IgD-negative memory B cell (primary cell): Measurements from ENCODE around the gene FOXN3. TPM values are rescaled to one million over a fixed set of nuclear protein-coding genes. Genes with fewer than 3 reads are reported as not detected.
A peak's percentile ranks its signal among the peaks of the same experiment; 100 is the strongest.

Experiments used
- H3K27ac Mint-ChIP-seq, 3 donors: one replicate each; pipeline ENCODE4 v1.8.0; 2020 to 2022; ENCODE audit warnings: mild to moderate bottlenecking in 3 of 3, mixed read lengths in 3 of 3, moderate library complexity in 1 of 3
- H3K27me3 Mint-ChIP-seq: one replicate; pipeline ENCODE4 v1.8.0; 2021; ENCODE audit warnings: mixed read lengths
- H3K36me3 Mint-ChIP-seq: one replicate; pipeline ENCODE4 v1.8.0; 2020; ENCODE audit warnings: mild to moderate bottlenecking, mixed read lengths
- H3K4me1 Mint-ChIP-seq, 3 donors: one replicate each; pipeline ENCODE4 v1.8.0; 2020 to 2022; ENCODE audit warnings: mixed read lengths in 3 of 3, mild to moderate bottlenecking in 1 of 3
- H3K4me3 Mint-ChIP-seq, 4 donors: one replicate each; pipeline ENCODE4 v1.8.0; 2020 to 2022; ENCODE audit warnings: mild to moderate bottlenecking in 4 of 4, mixed read lengths in 4 of 4, moderate library complexity in 3 of 4
- H3K9me3 Mint-ChIP-seq, 3 donors: one replicate each; pipeline ENCODE4 v1.8.0; 2020 to 2021; ENCODE audit warnings: mixed read lengths in 3 of 3, mild to moderate bottlenecking in 1 of 3
- polyA plus RNA-seq: library from polyadenylated mRNA; unstranded; fragments of 300-500 nt; fragmentation: Illumina TruSeq; gene quantifications from one replicate; pipeline ENCODE4 v1.2.3, GENCODE V29; 2021

Gene FOXN3
- polyA plus RNA-seq, 1 donor from 2014 or later = 62.5 TPM

- Mint-ChIP-seq H3K27me3 (no peaks in the 10 kb centered on the region), H3K9me3 (no peaks in the 10 kb centered on the region), H3K4me1 (peaks cover 13 to 17% (median 16%) of the 10 kb centered on the region in 3 donors), H3K36me3 (no peaks in the 10 kb centered on the region), H3K27ac (no peak overlapping the region), H3K4me3 (no peak overlapping the region)
Observed at GRCh38 chr14:89233184-89233583, 183.8 kb downstream of the FOXN3 start.

GRCh38 chr14:89232265-89233070, 184.6 kb downstream of the FOXN3 start:
- no peaks in the 10 kb centered on the region for H3K9me3 Mint-ChIP-seq
- no peak overlapping the region for H3K4me3 Mint-ChIP-seq
- H3K36me3 Mint-ChIP-seq = no peaks in the 10 kb centered on the region
- H3K27me3 Mint-ChIP-seq = no peaks in the 10 kb centered on the region
- H3K27ac Mint-ChIP-seq = no peak overlapping the region
- peaks cover 9 to 15% (median 11%) of the 10 kb centered on the region in 3 donors for H3K4me1 Mint-ChIP-seq

GRCh38 chr14:89231426-89232113, 185.5 kb downstream of the FOXN3 start:
- Mint-ChIP-seq H3K27me3 (no peaks in the 10 kb centered on the region), H3K27ac (peak overlapping the region in 2 of 3 donors; percentile 43 to 88), H3K4me1 (peaks cover 11 to 17% (median 14%) of the 10 kb centered on the region in 3 donors), H3K9me3 (no peaks in the 10 kb centered on the region), H3K4me3 (no peak overlapping the region), H3K36me3 (no peaks in the 10 kb centered on the region)

GRCh38 chr14:89228921-89229639, 188.0 kb downstream of the FOXN3 start:
- Mint-ChIP-seq H3K9me3 (no peaks in the 10 kb centered on the region), H3K4me3 (no peak overlapping the region), H3K27me3 (no peaks in the 10 kb centered on the region), H3K4me1 (peaks cover 11 to 18% (median 12%) of the 10 kb centered on the region in 3 donors), H3K27ac (no peak overlapping the region), H3K36me3 (no peaks in the 10 kb centered on the region)

- Mint-ChIP-seq H3K36me3 (no peaks in the 10 kb centered on the region), H3K4me1 (peaks cover 9 to 15% (median 9%) of the 10 kb centered on the region in 3 donors)
Observed at GRCh38 chr14:89227496-89227836, 189.6 kb downstream of the FOXN3 start.

GRCh38 chr14:89226801-89227495, 190.1 kb downstream of the FOXN3 start:
- H3K4me3 Mint-ChIP-seq = no peak overlapping the region
- peaks cover 9 to 18% (median 12%) of the 10 kb centered on the region in 3 donors for H3K4me1 Mint-ChIP-seq
- no peaks in the 10 kb centered on the region for H3K36me3 Mint-ChIP-seq
- H3K27ac Mint-ChIP-seq = no peak overlapping the region
- no peaks in the 10 kb centered on the region for H3K27me3 Mint-ChIP-seq
- no peaks in the 10 kb centered on the region for H3K9me3 Mint-ChIP-seq

More at GRCh38 chr14:89227496-89227836, 189.6 kb downstream of the FOXN3 start:
- Mint-ChIP-seq H3K27ac (no peak overlapping the region), H3K27me3 (no peaks in the 10 kb centered on the region), H3K4me3 (no peak overlapping the region), H3K9me3 (no peaks in the 10 kb centered on the region)

GRCh38 chr14:89225607-89226006, 191.4 kb downstream of the FOXN3 start:
- peak overlapping the region in 1 of 3 donors; percentile 23 for H3K27ac Mint-ChIP-seq
- H3K4me3 Mint-ChIP-seq = no peak overlapping the region
- peaks cover 15 to 25% (median 20%) of the 10 kb centered on the region in 3 donors for H3K4me1 Mint-ChIP-seq

GRCh38 chr14:89221109-89221810, 195.8 kb downstream of the FOXN3 start:
- Mint-ChIP-seq H3K27me3 (no peaks in the 10 kb centered on the region), H3K9me3 (no peaks in the 10 kb centered on the region), H3K36me3 (peaks cover 2% of the 10 kb centered on the region), H3K27ac (peak overlapping the region in 1 of 3 donors; percentile 8), H3K4me3 (no peak overlapping the region), H3K4me1 (peaks cover 15 to 22% (median 18%) of the 10 kb centered on the region in 3 donors)

More at GRCh38 chr14:89225607-89226006, 191.4 kb downstream of the FOXN3 start:
- H3K36me3 Mint-ChIP-seq = no peaks in the 10 kb centered on the region
- H3K27me3 Mint-ChIP-seq = no peaks in the 10 kb centered on the region
- no peaks in the 10 kb centered on the region for H3K9me3 Mint-ChIP-seq

- Mint-ChIP-seq H3K27me3 (no peaks in the 10 kb centered on the region), H3K4me1 (peaks cover 12 to 21% (median 18%) of the 10 kb centered on the region in 3 donors), H3K4me3 (no peak overlapping the region), H3K36me3 (peaks cover 2% of the 10 kb centered on the region), H3K27ac (no peak overlapping the region), H3K9me3 (no peaks in the 10 kb centered on the region)
Observed at GRCh38 chr14:89219051-89219450, 198.0 kb downstream of the FOXN3 start.

- Mint-ChIP-seq H3K4me3 (no peak overlapping the region), H3K4me1 (peaks cover 12 to 27% (median 21%) of the 10 kb centered on the region in 3 donors), H3K9me3 (no peaks in the 10 kb centered on the region), H3K27ac (no peak overlapping the region), H3K27me3 (no peaks in the 10 kb centered on the region), H3K36me3 (peaks cover 2% of the 10 kb centered on the region)
Observed at GRCh38 chr14:89217891-89218290, 199.1 kb downstream of the FOXN3 start.

- peaks cover 2% of the 10 kb centered on the region for H3K36me3 Mint-ChIP-seq
- H3K27ac Mint-ChIP-seq = peak overlapping the region in 1 of 3 donors; percentile 75
- peaks cover 0 to 21% (median 12%) of the 10 kb centered on the region in 3 donors for H3K4me1 Mint-ChIP-seq
- no peak overlapping the region for H3K4me3 Mint-ChIP-seq
- H3K9me3 Mint-ChIP-seq = no peaks in the 10 kb centered on the region
- no peaks in the 10 kb centered on the region for H3K27me3 Mint-ChIP-seq
Observed at GRCh38 chr14:89215531-89215930, 201.5 kb downstream of the FOXN3 start.

GRCh38 chr14:89215114-89215513, 201.9 kb downstream of the FOXN3 start:
- Mint-ChIP-seq H3K4me3 (no peak overlapping the region), H3K27me3 (no peaks in the 10 kb centered on the region), H3K4me1 (peaks cover 0 to 21% (median 9%) of the 10 kb centered on the region in 3 donors), H3K27ac (peak overlapping the region in 1 of 3 donors; percentile 75), H3K36me3 (peaks cover 2% of the 10 kb centered on the region), H3K9me3 (no peaks in the 10 kb centered on the region)

GRCh38 chr14:89214221-89214965, 202.6 kb downstream of the FOXN3 start:
- Mint-ChIP-seq H3K27ac (no peak overlapping the region), H3K4me1 (peaks cover 0 to 21% (median 9%) of the 10 kb centered on the region in 3 donors), H3K4me3 (no peak overlapping the region)

More at GRCh38 chr14:89214221-89214965, 202.6 kb downstream of the FOXN3 start:
- Mint-ChIP-seq H3K9me3 (no peaks in the 10 kb centered on the region), H3K36me3 (peaks cover 4% of the 10 kb centered on the region), H3K27me3 (no peaks in the 10 kb centered on the region)
